A673 (cell line): ENCODE data around the gene ANKRD17.

Experiments
- EZH2 ChIP-seq: fragments of 200-600 bp; sonication (generic); IDR thresholded peaks from 2 replicates; pipeline ENCODE4 v1.6.1; 2017; ENCODE audit warnings: borderline replicate concordance, low read depth, mild to moderate bottlenecking, mixed read lengths, antibody characterized with exemption, low read length; ENCODE audit not compliant: poor library complexity, severe bottlenecking
- TF ChIP-seq, protein P1 (sequence below): fragments of 300-800, 200-600 bp; sonication (generic); conservative IDR thresholded peaks from 2 replicates; pipeline ENCODE4 v1.5.1; 2017; ENCODE audit warnings: low read depth, mild to moderate bottlenecking, antibody characterized with exemption, low read length, moderate library complexity, mixed read lengths

- TF ChIP-seq, protein P1, sequence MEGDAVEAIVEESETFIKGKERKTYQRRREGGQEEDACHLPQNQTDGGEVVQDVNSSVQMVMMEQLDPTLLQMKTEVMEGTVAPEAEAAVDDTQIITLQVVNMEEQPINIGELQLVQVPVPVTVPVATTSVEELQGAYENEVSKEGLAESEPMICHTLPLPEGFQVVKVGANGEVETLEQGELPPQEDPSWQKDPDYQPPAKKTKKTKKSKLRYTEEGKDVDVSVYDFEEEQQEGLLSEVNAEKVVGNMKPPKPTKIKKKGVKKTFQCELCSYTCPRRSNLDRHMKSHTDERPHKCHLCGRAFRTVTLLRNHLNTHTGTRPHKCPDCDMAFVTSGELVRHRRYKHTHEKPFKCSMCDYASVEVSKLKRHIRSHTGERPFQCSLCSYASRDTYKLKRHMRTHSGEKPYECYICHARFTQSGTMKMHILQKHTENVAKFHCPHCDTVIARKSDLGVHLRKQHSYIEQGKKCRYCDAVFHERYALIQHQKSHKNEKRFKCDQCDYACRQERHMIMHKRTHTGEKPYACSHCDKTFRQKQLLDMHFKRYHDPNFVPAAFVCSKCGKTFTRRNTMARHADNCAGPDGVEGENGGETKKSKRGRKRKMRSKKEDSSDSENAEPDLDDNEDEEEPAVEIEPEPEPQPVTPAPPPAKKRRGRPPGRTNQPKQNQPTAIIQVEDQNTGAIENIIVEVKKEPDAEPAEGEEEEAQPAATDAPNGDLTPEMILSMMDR, result no peak
- no peak for TF ChIP-seq EZH2
These were observed 153.9 kb downstream of the ANKRD17 start for GRCh38 chr4:73104695-73105094.
